ENCODE measurements around the gene DNAJB9. TPM values are rescaled to one million over a fixed set of nuclear protein-coding genes. Genes with fewer than 3 reads are reported as not detected.
A peak's percentile ranks its signal among the peaks of the same experiment; 100 is the strongest.

Gene DNAJB9
- total and polyA plus RNA-seq, 4 donors: 11.4 to 40.0 (median 28.1) TPM

DNA sequence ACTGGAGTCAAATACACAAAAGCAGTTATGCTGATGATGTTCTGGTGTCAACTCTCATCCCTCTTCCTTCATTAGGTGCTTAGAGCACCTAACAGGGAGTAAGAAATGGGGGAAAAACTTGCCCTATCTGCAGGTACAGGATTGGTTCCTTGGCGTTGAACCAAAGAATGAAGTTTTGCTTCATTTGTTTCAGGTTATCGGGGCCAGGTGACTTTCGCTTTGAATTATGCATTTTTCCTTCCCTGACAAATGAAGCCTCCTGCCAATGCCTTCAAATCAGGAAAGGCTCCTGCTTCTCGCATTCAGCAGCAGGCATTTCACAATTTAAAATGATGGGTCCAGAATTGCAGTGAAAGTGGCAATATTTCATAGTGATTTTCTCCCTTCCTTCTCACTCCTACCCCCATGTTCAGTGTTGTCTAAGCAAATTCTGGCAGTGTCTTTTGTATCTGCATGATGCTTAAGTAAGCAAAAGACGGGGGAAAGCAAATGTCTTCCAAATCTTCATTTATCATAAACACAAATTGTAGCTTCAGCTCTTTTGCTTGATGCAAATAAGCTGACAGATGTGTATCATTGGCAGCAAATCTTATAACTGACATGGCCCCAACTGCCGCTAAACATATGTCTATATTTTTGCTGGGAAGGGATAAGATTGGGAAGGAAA, 29.4 kb downstream of the DNAJB9 start:
- no peak for ATAC-seq (ENCODE audit: insufficient read depth, low FRiP score)

GRCh38 chr7:108600399-108600798, 30.7 kb downstream of the DNAJB9 start:
- DNase-seq: no peak
- peaks cover 0 to 16% (median 0%) of the 10 kb centered on the region in 5 donors for H3K4me1 ChIP-seq (ENCODE audit: control insufficient read depth in 5 of 5, insufficient read depth in 5 of 5, low read length in 5 of 5)
- WGBS, 2 donors: 66 to 71% methylated on average over 1 of the region's 1 CpG
- no peaks in the 10 kb centered on the region for H3K27me3 ChIP-seq (ENCODE audit: control insufficient read depth in 3 of 3, insufficient read depth in 3 of 3, low read length in 2 of 3)
- no peaks in the 10 kb centered on the region for H3K9me3 ChIP-seq (ENCODE audit: control insufficient read depth in 4 of 4, insufficient read depth in 3 of 4, low read length in 3 of 4)
- ATAC-seq (ENCODE audit: insufficient read depth, low FRiP score): no peak
- no peak overlapping the region for H3K9ac ChIP-seq (ENCODE audit: insufficient read depth in 1 of 2, low read length in 2 of 2)
- H3K27ac ChIP-seq (ENCODE audit: low read depth in 1 of 2, low read length in 1 of 2): no peak overlapping the region
- TF ChIP-seq, protein P1, sequence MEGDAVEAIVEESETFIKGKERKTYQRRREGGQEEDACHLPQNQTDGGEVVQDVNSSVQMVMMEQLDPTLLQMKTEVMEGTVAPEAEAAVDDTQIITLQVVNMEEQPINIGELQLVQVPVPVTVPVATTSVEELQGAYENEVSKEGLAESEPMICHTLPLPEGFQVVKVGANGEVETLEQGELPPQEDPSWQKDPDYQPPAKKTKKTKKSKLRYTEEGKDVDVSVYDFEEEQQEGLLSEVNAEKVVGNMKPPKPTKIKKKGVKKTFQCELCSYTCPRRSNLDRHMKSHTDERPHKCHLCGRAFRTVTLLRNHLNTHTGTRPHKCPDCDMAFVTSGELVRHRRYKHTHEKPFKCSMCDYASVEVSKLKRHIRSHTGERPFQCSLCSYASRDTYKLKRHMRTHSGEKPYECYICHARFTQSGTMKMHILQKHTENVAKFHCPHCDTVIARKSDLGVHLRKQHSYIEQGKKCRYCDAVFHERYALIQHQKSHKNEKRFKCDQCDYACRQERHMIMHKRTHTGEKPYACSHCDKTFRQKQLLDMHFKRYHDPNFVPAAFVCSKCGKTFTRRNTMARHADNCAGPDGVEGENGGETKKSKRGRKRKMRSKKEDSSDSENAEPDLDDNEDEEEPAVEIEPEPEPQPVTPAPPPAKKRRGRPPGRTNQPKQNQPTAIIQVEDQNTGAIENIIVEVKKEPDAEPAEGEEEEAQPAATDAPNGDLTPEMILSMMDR (IDR thresholded peaks at IDR 0.05; ENCODE audit: control extremely low read depth, extremely low read depth): no peak
- H3K36me3 ChIP-seq (ENCODE audit: control insufficient read depth in 4 of 4, insufficient read depth in 4 of 4, low read length in 4 of 4): no peaks in the 10 kb centered on the region
- no peak overlapping the region for H3K4me3 ChIP-seq

More for the DNA sequence above, 29.4 kb downstream of the DNAJB9 start:
- no peak overlapping the region for H3K4me3 ChIP-seq
- H3K4me1 ChIP-seq (ENCODE audit: control insufficient read depth in 5 of 5, insufficient read depth in 5 of 5, low read length in 5 of 5): peaks cover 0 to 16% (median 0%) of the 10 kb centered on the region in 5 donors
- no peaks in the 10 kb centered on the region for H3K27me3 ChIP-seq (ENCODE audit: control insufficient read depth in 3 of 3, insufficient read depth in 3 of 3, low read length in 2 of 3)
- H3K27ac ChIP-seq (ENCODE audit: low read depth in 1 of 2, low read length in 1 of 2): no peak overlapping the region
- peak in 1 of 3 donors; percentile 31 for DNase-seq
- no peaks in the 10 kb centered on the region for H3K9me3 ChIP-seq (ENCODE audit: control insufficient read depth in 4 of 4, insufficient read depth in 3 of 4, low read length in 3 of 4)
- H3K36me3 ChIP-seq (ENCODE audit: control insufficient read depth in 4 of 4, insufficient read depth in 4 of 4, low read length in 4 of 4): no peaks in the 10 kb centered on the region
- WGBS, 2 donors: 70 to 83% methylated on average over 6 of the region's 6 CpGs
- TF ChIP-seq, protein P1 (IDR thresholded peaks at IDR 0.05; ENCODE audit: control extremely low read depth, extremely low read depth): no peak
- H3K9ac ChIP-seq (ENCODE audit: insufficient read depth in 1 of 2, low read length in 2 of 2): no peak overlapping the region

DNA sequence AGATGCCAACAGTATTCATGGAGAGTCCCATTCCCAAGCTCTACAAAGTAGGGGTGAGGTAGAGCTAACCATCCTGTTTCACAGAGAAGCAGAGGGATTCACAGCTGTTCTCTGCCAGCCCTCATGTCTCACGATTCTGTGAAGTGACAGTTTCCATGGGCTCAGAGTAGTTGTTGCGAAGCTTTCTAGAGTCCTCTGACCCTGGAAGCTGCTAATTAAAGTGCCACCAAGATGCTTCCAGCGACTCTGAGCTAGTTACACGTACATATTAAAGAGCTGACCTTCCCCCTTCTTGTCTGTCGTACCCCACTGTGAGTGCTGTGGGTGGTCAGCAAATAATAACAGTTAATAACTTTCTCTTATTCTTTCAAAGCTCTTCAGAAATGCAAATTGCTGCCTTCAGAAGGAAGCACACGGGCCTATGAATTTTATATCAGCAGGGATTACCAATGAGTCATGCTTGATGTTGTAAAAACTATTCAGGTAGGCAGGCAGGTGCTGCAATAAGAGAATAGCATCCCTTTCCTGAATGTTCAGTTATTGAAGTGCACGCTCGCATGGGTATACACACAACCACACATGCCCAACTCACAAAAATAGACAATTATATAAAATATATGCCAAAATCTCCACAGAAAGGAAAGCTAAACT, 34.1 kb downstream of the DNAJB9 start:
- peaks cover 0 to 8% (median 0%) of the 10 kb centered on the region in 5 donors for H3K4me1 ChIP-seq (ENCODE audit: control insufficient read depth in 5 of 5, insufficient read depth in 5 of 5, low read length in 5 of 5)
- H3K27me3 ChIP-seq (ENCODE audit: control insufficient read depth in 3 of 3, insufficient read depth in 3 of 3, low read length in 2 of 3): peaks cover 0 to 4% (median 0%) of the 10 kb centered on the region in 3 donors
- DNase-seq: peak in 1 of 3 donors; percentile 24
- no peaks in the 10 kb centered on the region for H3K9me3 ChIP-seq (ENCODE audit: control insufficient read depth in 4 of 4, insufficient read depth in 3 of 4, low read length in 3 of 4)
- H3K9ac ChIP-seq (ENCODE audit: insufficient read depth in 1 of 2, low read length in 2 of 2): no peak overlapping the region
- WGBS, 2 donors: 74 to 77% methylated on average over 8 of the region's 8 CpGs
- H3K27ac ChIP-seq (ENCODE audit: low read depth in 1 of 2, low read length in 1 of 2): no peak overlapping the region
- H3K36me3 ChIP-seq (ENCODE audit: control insufficient read depth in 4 of 4, insufficient read depth in 4 of 4, low read length in 4 of 4): no peaks in the 10 kb centered on the region
- ATAC-seq (ENCODE audit: insufficient read depth, low FRiP score): no peak
- no peak overlapping the region for H3K4me3 ChIP-seq
- TF ChIP-seq, protein P1 (IDR thresholded peaks at IDR 0.05; ENCODE audit: control extremely low read depth, extremely low read depth): no peak
